Left lobe of liver (tissue), 2 donors: ENCODE results near the gene C17orf58. TPM values are rescaled to one million over a fixed set of nuclear protein-coding genes. Genes with fewer than 3 reads are reported as not detected.
"Not testable (repeated sequence)": the region's sequence is repeated elsewhere in the genome, so short reads cannot be mapped to it uniquely, and the experiment has no call there.

Experiments used
- ATAC-seq: fragments of 200-7000 bp; cut with Tn5 transposase; one replicate; pipeline ENCODE4 v1.9.1; 2020; ENCODE audit warnings: mild to moderate bottlenecking, moderate library complexity
- DNase-seq: peaks from one replicate; pipeline ENCODE4 v3.0.0-alpha.2; 2020; ENCODE audit warnings: low spot score
- total RNA-seq: library from RNA; stranded (reverse); gene quantifications from one replicate; pipeline ENCODE4 v1.2.1, GENCODE V29; 2021
- donor health status: DM: no; HTN: no; CAD: no; lungs with moderate emphysema.
- donor health status: DM: no; HTN: yes; CAD: no.

C17orf58 gene
- total RNA-seq, 1 donor from 2014 or later = 6.9 TPM

- ATAC-seq = peak; percentile 29
- no peak for DNase-seq
Observed at GRCh38 chr17:68006797-68007196, 10.5 kb upstream of the C17orf58 start.

DNA sequence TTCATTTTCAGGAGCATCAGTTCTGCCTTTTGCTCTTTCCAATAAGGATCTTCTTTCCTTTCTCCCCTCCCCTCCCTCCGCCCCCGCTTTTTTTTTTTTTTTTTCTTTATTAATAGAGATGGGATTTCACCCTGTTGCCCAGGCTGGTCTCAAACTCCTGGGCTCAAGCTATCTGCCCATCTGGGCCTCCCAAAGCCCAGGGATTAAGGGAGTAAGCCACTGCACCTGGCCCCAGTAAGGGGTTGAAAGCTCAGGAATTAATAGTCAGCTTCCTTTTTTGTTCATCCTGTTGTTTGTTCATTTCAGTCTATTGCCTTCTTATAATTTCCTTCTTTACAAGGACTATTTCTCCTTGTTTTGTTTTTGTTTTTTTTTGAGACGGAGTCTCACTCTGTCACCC is 7.9 kb upstream of the C17orf58 start:
- ATAC-seq (no peak), DNase-seq (no peak)

GRCh38 chr17:67999291-67999911 is 3.1 kb upstream of the C17orf58 start:
- no peak for ATAC-seq
- no peak for DNase-seq

DNA sequence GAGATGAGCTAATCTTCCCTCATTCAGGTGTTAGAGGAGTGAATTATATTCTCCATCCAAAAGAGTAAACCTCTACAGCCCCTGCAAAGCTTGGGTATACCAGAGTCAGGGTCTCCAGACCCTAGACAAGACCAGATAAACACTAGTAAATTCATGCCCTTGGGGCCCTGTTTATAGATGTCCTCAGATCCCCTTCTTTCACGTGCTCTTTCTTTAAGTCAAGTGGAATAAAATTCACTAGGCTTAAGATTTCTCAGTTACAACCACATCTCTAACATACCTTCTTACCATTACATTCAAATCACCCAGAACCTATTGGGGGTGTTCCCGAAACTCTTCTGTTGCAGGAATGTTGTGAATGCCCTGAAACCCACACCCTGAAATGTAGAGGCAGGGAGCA is 2.2 kb upstream of the C17orf58 start:
- ATAC-seq (no peak), DNase-seq (no peak)

DNA sequence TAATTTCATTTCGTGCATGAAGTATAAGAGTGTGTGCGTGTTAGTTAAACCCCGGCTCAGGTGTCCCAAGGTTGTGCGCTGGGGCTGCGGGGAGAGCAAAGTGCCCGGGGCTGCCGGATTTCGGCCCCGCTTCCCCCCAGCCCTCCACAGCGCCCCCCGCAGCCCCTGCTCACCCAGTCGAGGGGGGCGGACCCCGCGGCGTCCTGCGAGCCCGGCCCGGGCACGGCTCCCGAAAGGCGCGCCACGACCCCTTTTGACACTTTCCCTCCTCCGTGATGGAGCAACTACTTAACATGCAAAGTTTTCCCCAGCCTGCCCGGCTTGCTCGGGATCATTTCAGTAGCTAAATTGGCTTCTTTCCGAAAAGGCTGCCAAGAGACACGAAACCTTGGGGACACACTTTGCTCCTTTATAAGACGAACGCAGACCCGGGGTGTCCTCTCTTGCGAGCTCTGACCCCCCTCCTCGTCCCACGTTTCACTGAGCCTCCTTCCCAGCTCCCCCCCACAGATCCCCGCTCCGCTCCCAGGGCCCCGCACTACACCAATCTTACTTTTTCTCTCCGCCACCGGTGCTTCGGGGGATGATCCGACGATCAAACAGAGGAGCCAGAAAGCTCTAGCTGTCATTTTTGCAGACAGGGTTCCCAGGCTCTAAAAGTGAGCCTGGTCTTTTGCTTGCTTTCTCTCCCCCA is 552 bp downstream of the C17orf58 start:
- DNase-seq (peak; percentile 50), ATAC-seq (peak; percentile 1)

- ATAC-seq = peak; percentile 30
- peak; percentile 67 for DNase-seq
Observed at GRCh38 chr17:67994817-67995569, 1.3 kb downstream of the C17orf58 start.

GRCh38 chr17:67993998-67994361 is 2.3 kb downstream of the C17orf58 start:
- ATAC-seq (peak; percentile 2), DNase-seq (no peak)

GRCh38 chr17:67993153-67993997 is 2.9 kb downstream of the C17orf58 start:
- peak; percentile 79 for ATAC-seq

DNA sequence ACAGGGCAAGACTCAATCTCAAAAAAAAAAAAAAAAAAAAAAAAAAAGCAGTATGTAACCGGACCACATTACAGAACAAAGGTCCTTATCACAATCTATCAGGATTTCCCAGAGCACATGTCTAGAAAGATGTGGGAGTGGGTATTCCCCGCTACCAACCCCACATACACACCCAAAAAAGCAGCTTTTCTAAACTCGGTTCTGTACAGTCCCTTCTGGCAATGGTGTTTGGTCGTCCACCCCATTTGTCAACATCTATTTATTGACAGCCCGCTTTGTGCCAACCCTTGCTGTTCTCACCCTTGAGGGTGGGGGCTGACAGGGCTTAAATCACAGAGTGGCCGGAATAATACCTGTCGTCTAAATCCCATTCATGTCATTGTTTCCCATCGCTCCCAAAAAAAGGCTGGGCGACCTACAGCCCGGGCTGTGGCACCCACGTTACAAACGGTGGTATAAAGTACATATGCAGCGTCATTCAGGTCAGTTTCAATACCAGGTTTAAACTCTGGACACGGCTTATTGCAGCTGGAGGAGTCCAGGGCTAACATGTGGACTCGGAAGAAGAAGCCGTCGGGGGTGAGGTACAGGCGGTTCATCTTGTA is 3.6 kb downstream of the C17orf58 start:
- peak; percentile 50 for ATAC-seq
- DNase-seq = no peak

More at GRCh38 chr17:67993153-67993997, 2.9 kb downstream of the C17orf58 start:
- DNase-seq = peak; percentile 88

GRCh38 chr17:67990909-67991308 is 5.4 kb downstream of the C17orf58 start:
- DNase-seq (no peak), ATAC-seq (no peak)

- ATAC-seq (no peak), DNase-seq (no peak)
Observed at GRCh38 chr17:67983383-67983688, 12.9 kb downstream of the C17orf58 start.

- DNase-seq (no peak), ATAC-seq (no peak)
Observed at GRCh38 chr17:67982686-67983382, 13.4 kb downstream of the C17orf58 start.

DNA sequence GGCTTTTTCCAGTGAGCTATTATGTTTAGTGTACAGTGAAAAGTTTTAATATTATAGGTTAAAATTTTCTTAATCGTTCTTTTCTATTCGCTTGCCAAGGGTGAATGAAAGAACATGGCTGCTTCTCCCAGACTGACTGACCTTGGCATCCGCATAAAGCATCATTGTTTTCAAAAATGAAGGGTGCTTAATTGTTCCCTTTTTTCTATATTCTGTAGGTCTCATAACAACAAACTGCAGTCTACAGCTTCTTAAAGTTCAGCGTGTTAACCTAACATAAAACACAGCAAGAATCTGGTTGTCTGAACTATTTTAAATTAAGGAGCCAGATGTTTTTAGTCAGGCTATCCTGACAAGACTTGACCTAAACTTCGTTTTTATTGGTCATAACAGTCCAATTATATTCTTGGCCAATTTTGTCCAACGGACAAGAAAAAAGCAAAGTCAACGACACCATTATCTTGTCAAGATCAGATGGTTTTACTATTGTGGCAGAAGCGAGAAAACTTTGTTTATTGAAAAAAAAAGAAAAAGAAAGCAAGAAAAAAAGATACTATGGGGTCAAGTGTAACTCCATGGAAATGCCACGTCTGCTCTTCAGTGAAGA is 14.1 kb downstream of the C17orf58 start:
- ATAC-seq (no peak), DNase-seq (no peak)

DNA sequence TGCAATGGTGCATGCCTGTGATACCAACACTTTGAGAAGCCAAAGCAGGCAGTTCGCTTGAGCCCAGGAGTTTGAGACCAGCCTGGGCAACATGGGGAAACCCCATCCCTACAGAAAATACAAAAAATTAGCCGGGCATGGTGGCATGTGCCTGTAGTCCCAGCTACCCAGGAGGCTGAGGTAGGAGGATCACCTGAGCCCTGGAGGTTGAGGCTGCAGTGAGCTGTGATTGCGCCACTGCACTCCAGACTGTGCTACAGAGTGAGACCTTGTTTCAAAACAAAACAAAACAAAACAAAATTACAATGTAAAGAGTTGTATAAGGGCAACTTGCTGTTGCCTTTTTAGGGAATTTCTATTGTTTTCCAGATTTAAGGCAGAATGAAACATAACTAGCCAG is 15.4 kb downstream of the C17orf58 start:
- ATAC-seq, DNase-seq: not testable (repeated sequence)

DNA sequence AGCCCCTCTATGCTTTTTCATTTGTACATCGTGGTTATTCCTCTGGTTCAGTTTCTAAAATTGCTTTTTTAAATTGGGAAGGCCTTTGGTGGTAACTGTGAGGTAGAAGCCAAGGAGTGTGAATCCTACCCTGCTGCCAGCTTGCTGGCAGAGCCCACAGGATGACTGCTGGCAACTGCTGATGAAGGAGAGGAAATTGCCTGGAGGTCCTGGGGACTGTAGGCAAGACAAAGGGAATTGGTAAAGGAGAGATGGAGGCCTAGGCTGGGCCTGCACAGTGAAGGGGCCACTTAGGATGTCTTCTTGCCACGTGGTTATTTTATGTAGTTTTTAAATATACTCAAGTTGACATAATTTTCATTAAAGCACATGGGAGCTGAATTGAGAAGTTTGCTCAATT is 15.8 kb downstream of the C17orf58 start:
- DNase-seq (no peak), ATAC-seq (no peak)

DNA sequence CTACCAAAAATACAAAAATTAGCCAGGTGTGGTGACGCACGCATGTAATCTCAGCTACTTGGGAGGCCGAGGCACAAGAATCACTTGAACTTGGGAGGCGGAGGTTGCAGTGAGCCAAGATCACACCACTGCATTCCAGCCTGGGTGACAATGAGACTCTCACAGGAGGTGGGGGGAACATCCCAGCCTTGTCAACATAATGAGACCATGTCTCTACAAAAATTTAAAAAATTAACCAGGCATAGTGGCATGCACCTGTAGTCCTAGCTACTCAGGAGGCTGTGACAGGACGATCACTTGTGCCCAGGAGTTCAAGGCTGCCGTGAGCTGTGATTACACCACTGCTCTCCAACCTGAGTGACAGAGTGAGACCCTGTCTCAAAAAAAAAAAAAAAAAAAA is 20.0 kb downstream of the C17orf58 start:
- DNase-seq, ATAC-seq: not testable (repeated sequence)

DNA sequence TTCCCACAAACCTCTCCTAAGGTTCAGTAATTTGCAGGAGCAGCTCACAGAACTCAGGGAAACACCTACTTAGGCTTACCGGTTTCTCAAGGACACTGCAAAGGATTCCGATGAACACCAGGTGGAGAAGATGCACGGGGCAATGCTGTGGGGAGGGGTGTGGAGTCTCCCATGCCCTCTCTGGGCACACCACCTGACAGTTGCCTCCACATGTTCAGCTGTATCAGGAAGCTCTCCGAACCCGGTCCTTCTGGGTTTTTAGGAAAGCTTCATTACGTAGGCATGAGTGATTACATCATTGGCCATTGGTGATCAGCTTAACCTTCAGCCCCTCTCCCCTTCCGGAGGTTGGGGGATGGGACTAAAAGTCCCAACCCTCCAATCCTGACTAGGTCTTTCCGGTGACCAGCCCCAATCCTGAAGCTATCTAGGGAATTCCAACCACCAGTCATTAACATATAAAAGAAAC is 21.6 kb downstream of the C17orf58 start:
- ATAC-seq = no peak
- DNase-seq = peak; percentile 23

GRCh38 chr17:67974185-67974584 is 22.1 kb downstream of the C17orf58 start:
- DNase-seq (no peak), ATAC-seq (no peak)

- no peak for ATAC-seq
- peak; percentile 26 for DNase-seq
Observed at GRCh38 chr17:67970783-67971182, 25.5 kb downstream of the C17orf58 start.

- ATAC-seq = peak; percentile 99
- DNase-seq = peak; percentile 52
Observed at GRCh38 chr17:67963145-67963572, 33.1 kb downstream of the C17orf58 start.
